CD4-positive, alpha-beta memory T cell (primary cell): ENCODE measurements around the gene CNPPD1. TPM values are rescaled to one million over a fixed set of nuclear protein-coding genes. Genes with fewer than 3 reads are reported as not detected.
A peak's percentile ranks its signal among the peaks of the same experiment; 100 is the strongest.

ENCODE experiments used
- CTCF ChIA-PET: fragments of 350-600 bp; sonication (Branson Sonifier 250); formaldehyde crosslinking; loops from one replicate; lab custom pipeline; 2021; ENCODE audit warnings: inconsistent platforms; ENCODE audit not compliant: partially characterized antibody; lab: Charles Lee
- POLR2A ChIA-PET: fragments of 350-600 bp; sonication (Branson Sonifier 250); formaldehyde crosslinking; loops from one replicate; lab custom pipeline; 2021; ENCODE audit not compliant: partially characterized antibody; lab: Charles Lee
- DNase-seq, 5 donors: peaks; one replicate each; pipeline versions ENCODE4 v3.0.0 to v3.0.0-alpha.2; 2020 to 2022; ENCODE audit warnings: mixed read lengths in 1 of 5
- H3K27ac ChIP-seq: one replicate; pipeline ENCODE4 v1.7.0; 2013; ENCODE audit warnings: low read depth, low read length
- H3K27me3 ChIP-seq: 2 replicates; pipeline ENCODE4 v1.7.0; 2013; ENCODE audit warnings: mild to moderate bottlenecking, low read length, moderate library complexity; ENCODE audit not compliant: insufficient read depth
- H3K36me3 ChIP-seq: 2 replicates; pipeline ENCODE4 v1.7.0; 2013; ENCODE audit warnings: mild to moderate bottlenecking, low read length, moderate library complexity; ENCODE audit not compliant: insufficient read depth
- H3K4me1 ChIP-seq: 2 replicates; pipeline ENCODE4 v1.7.0; 2013; ENCODE audit warnings: mild to moderate bottlenecking, low read length, moderate library complexity; ENCODE audit not compliant: insufficient read depth
- H3K4me3 ChIP-seq, 2 donors: one replicate each; pipeline ENCODE4 v1.7.0; 2013; ENCODE audit warnings: low read length in 2 of 2, mild to moderate bottlenecking in 1 of 2
- H3K9me3 ChIP-seq, 2 donors: one replicate each; pipeline ENCODE4 v1.7.0; 2013; ENCODE audit warnings: low read length in 2 of 2, control low read depth in 1 of 2; ENCODE audit not compliant: control insufficient read depth in 1 of 2
- H3K27ac Mint-ChIP-seq, 7 donors: one replicate each; pipeline ENCODE4 v1.8.0; 2020 to 2021; ENCODE audit warnings: mixed read lengths in 7 of 7, mild to moderate bottlenecking in 6 of 7, inconsistent platforms in 3 of 7, moderate library complexity in 3 of 7
- H3K27me3 Mint-ChIP-seq, 2 donors: one replicate each; pipeline ENCODE4 v1.8.0; 2020 to 2021; ENCODE audit warnings: mixed read lengths in 2 of 2
- H3K36me3 Mint-ChIP-seq, 2 donors: one replicate each; pipeline ENCODE4 v1.8.0; 2020 to 2021; ENCODE audit warnings: mixed read lengths in 2 of 2, inconsistent platforms in 1 of 2, mild to moderate bottlenecking in 1 of 2
- H3K4me1 Mint-ChIP-seq, 4 donors: one replicate each; pipeline ENCODE4 v1.8.0; 2020 to 2021; ENCODE audit warnings: mixed read lengths in 4 of 4, mild to moderate bottlenecking in 1 of 4
- H3K4me3 Mint-ChIP-seq, 8 donors: one replicate each; pipeline ENCODE4 v1.8.0; 2020 to 2021; ENCODE audit warnings: mixed read lengths in 8 of 8, mild to moderate bottlenecking in 7 of 8, moderate library complexity in 6 of 8, inconsistent platforms in 3 of 8
- H3K9me3 Mint-ChIP-seq, 8 donors: one replicate each; pipeline ENCODE4 v1.8.0; 2020 to 2021; ENCODE audit warnings: mixed read lengths in 8 of 8, mild to moderate bottlenecking in 5 of 8, inconsistent platforms in 3 of 8, moderate library complexity in 1 of 8
- intact Hi-C: fragments of 100-400 bp; cut with micrococcal nuclease; formaldehyde crosslinking; loops from one replicate; pipeline ENCODE4 v1.15.1; 2023
- polyA plus RNA-seq, 2 donors: library from polyadenylated mRNA; unstranded; fragments of 300-500 nt; fragmentation: Illumina TruSeq; gene quantifications; one replicate each; pipeline ENCODE4 v1.2.3, GENCODE V29; 2021
- total RNA-seq, 2 experiments: library from RNA; stranded (reverse); gene quantifications; one replicate each; pipeline ENCODE4 v1.2.3, GENCODE V29; 2021

CNPPD1 gene
- total and polyA plus RNA-seq, 4 experiments from 2014 or later, result 76.5 to 83.3 (median 80.7) TPM

- DNase-seq, result no peak
- peaks cover 9 to 27% (median 19%) of the 10 kb centered on the region in 4 donors for H3K4me1 Mint-ChIP-seq
- Histone ChIP-seq H3K36me3 (peaks cover 46% of the 10 kb centered on the region), H3K4me3 (no peak overlapping the region), H3K27me3 (no peaks in the 10 kb centered on the region), H3K4me1 (peaks cover 24% of the 10 kb centered on the region), H3K27ac (no peak overlapping the region), H3K9me3 (no peaks in the 10 kb centered on the region)
- H3K9me3 Mint-ChIP-seq, result peaks cover 0 to 2% (median 0%) of the 10 kb centered on the region in 8 donors
- intact Hi-C loops, result loop anchor here (1.0 to 10.0 kb wide), 4 partner anchors 9 to 165 kb away; partner anchors contain the start of genes ANKZF1, ATG9A, NHEJ1 and SLC23A3
- POLR2A ChIA-PET, result interaction anchor here (0.6 to 15.3 kb wide), 8 partner anchors 9 to 558 kb away, joined by 3 to 424 read pairs (median 56); partner anchors contain the start of genes ANKZF1, ATG9A, CNPPD1 and DNAJB2
- no peaks in the 10 kb centered on the region for H3K27me3 Mint-ChIP-seq
- H3K27ac Mint-ChIP-seq, result peak overlapping the region in 4 of 7 donors; percentile 47 to 80 (median 60)
- peak overlapping the region in 7 of 8 donors; percentile 30 to 85 (median 46) for H3K4me3 Mint-ChIP-seq
- peaks cover 24 to 46% of the 10 kb centered on the region in 2 donors for H3K36me3 Mint-ChIP-seq
- CTCF ChIA-PET, result interaction anchor here (1.0 to 14.5 kb wide), 6 partner anchors 46 to 75 kb away, joined by 3 to 253 read pairs (median 4); partner anchors contain the start of genes CNPPD1, NHEJ1, RETREG2 and SLC23A3
Measured at GRCh38 chr2:219219784-219220532, 43.2 kb upstream of the CNPPD1 start.

DNA sequence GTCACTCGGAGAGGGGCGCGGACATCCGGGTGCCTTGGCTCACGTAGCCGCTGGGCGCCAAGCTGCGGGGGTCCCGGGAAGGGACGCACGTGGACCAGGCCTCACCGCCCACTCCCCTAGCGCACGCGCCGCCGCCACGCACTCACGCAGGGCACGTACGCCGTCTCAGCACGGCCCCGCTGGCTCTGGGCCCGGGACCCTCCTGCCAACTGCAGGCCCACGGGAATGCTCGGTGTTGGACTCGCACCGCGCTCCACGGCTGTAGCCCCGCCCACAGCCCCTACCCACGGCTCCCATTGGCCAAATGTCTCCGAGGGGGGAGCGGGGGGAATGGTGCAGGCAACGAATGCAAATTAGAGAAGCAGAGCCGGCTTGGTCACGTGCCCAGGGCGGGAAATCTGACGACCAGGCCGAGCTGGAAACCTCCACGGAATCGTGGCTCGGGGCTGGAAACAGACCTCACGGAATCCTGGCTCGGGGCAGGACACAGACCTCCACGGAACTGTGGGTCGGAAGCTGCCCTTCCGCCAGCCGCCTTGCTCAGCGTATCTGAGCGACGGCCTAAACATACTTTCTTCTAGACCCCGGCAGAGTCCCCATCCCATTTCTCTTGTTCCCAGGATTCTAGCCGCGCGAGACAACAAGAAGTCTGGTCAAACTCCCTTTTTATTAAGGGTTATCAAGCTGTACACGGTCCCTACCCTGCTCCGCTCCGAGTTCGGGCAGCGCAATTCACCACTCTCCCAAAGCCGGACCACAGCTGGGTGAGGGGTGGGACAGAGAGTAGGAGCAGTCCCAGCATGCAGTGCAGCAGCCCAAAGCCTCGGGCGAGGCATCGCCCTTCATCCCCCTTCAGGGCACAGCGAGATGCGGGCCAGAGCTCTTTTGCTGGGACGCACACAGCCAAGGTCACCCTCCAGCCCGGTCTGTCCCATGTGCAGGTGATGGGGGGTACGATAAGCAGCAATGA, 42.3 kb upstream of the CNPPD1 start, which contains the start of gene ABCB6:
TSS of gene ABCB6 (minus strand) at position 227 of the 970 bp plus-strand sequence. CDS start 285 bp downstream, outside the sequence.
- Mint-ChIP-seq H3K4me1 (peaks cover 8 to 25% (median 19%) of the 10 kb centered on the region in 4 donors), H3K27ac (peak within 1 kb of the TSS; percentile 74 to 96 (median 88)), H3K4me3 (peak within 1 kb of the TSS; percentile 82 to 93 (median 84)), H3K27me3 (no peaks in the 10 kb centered on the region), H3K36me3 (peaks cover 17 to 36% of the 10 kb centered on the region in 2 donors), H3K9me3 (no peaks in the 10 kb centered on the region)
- peaks cover 36% of the 10 kb centered on the region for H3K36me3 ChIP-seq
- DNase-seq, result peak; percentile 81 to 93 (median 83)
- intact Hi-C loops, result loop anchor here (1.0 to 10.0 kb wide), 4 partner anchors 10 to 164 kb away; partner anchors contain the start of genes ANKZF1, ATG9A, NHEJ1 and SLC23A3
- H3K27me3 ChIP-seq, result no peaks in the 10 kb centered on the region
- no peaks in the 10 kb centered on the region for H3K9me3 ChIP-seq
- ChIA-PET POLR2A (interaction anchor here (0.7 to 15.3 kb wide), 13 partner anchors 10 to 76 kb away, joined by 3 to 424 read pairs (median 28); partner anchors contain the start of genes ANKZF1, ATG9A, CNPPD1 and DNAJB2), CTCF (interaction anchor here (0.6 to 14.5 kb wide), 9 partner anchors 8 to 76 kb away, joined by 3 to 253 read pairs (median 3); partner anchors contain the start of genes CNPPD1, GLB1L, NHEJ1 and RETREG2)
- peak within 1 kb of the TSS; percentile 49 to 68 for H3K4me3 ChIP-seq
- peaks cover 24% of the 10 kb centered on the region for H3K4me1 ChIP-seq
- H3K27ac ChIP-seq, result peak within 1 kb of the TSS; percentile 53

DNA sequence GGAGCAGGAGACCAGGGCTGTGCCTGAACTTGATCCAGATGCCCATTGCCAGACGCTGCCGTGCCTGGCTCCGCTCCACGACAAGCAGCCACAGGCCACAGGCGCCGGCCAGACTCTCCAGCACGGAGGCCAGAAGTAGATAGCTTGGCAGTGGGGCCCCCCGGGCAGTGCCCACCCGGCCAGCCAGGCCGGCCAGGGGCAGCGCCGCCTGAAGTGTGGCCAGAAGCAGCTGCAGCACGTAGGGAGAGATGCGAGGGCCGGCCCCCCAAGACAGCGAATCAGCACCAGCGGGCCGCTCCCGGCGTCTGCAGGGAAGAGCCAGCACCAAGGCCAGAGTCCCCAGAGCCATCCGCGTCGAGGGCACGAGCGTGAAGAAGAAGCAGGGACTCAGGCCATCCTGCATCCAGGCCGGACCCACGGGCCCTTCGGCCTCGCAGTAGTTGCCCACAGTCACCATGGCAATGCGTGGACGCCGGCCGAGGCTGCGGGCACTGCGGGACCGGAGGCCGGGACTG, 41.5 kb upstream of the CNPPD1 start:
- H3K9me3 ChIP-seq, result no peaks in the 10 kb centered on the region
- peaks cover 10 to 29% of the 10 kb centered on the region in 2 donors for H3K36me3 Mint-ChIP-seq
- H3K9me3 Mint-ChIP-seq, result no peaks in the 10 kb centered on the region
- no peaks in the 10 kb centered on the region for H3K27me3 Mint-ChIP-seq
- peak overlapping the region; percentile 53 for H3K27ac ChIP-seq
- peak in 3 of 5 donors; percentile 28 to 51 (median 37) for DNase-seq
- POLR2A ChIA-PET, result interaction anchor here (0.7 to 15.3 kb wide), 14 partner anchors 10 to 77 kb away, joined by 3 to 424 read pairs (median 22); partner anchors contain the start of genes ANKZF1, ATG9A, CNPPD1 and DNAJB2
- peaks cover 29% of the 10 kb centered on the region for H3K36me3 ChIP-seq
- peaks cover 8 to 25% (median 19%) of the 10 kb centered on the region in 4 donors for H3K4me1 Mint-ChIP-seq
- peak overlapping the region; percentile 81 to 93 (median 84) for H3K4me3 Mint-ChIP-seq
- intact Hi-C loops, result loop anchor here (2.0 to 10.0 kb wide), 3 partner anchors 47 to 163 kb away; partner anchors contain the start of genes NHEJ1 and SLC23A3
- peaks cover 24% of the 10 kb centered on the region for H3K4me1 ChIP-seq
- H3K4me3 ChIP-seq, result peak overlapping the region; percentile 49 to 68
- CTCF ChIA-PET, result interaction anchor here (1.0 to 14.5 kb wide), 7 partner anchors 9 to 76 kb away, joined by 3 to 253 read pairs (median 4); partner anchors contain the start of genes CNPPD1, GLB1L, NHEJ1 and RETREG2
- peak overlapping the region; percentile 74 to 96 (median 88) for H3K27ac Mint-ChIP-seq
- H3K27me3 ChIP-seq, result no peaks in the 10 kb centered on the region

DNA sequence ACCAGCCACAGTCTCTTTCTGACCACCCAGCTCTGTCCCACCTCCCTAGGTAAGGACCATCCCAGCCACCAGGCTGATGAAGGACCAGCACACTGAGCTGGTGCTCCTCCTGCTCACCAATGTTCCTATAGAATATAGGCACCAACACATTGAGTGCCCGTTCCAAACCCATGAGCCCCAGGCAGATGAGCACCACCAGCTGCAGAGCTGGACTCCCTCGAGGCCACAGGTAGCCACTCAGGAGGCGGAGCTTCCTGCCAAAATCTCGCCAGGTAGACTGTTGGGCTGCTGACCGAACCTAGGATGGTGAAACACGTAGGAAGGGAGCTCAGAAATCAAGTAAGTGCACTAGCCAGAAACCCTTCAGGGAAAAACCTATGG, 39.8 kb upstream of the CNPPD1 start:
- no peaks in the 10 kb centered on the region for H3K27me3 Mint-ChIP-seq
- peaks cover 8 to 26% (median 19%) of the 10 kb centered on the region in 4 donors for H3K4me1 Mint-ChIP-seq
- POLR2A ChIA-PET, result interaction anchor here (0.9 to 15.3 kb wide), 6 partner anchors 13 to 43 kb away, joined by 3 to 424 read pairs (median 42); partner anchors contain the start of genes ANKZF1, ATG9A, CNPPD1 and GLB1L
- no peaks in the 10 kb centered on the region for H3K9me3 ChIP-seq
- intact Hi-C loops, result loop anchor here (10.0 kb wide), 1 partner anchor 162 kb away; no protein-coding TSS in a partner anchor
- H3K27me3 ChIP-seq, result no peaks in the 10 kb centered on the region
- CTCF ChIA-PET, result interaction anchor here (1.1 to 14.5 kb wide), 7 partner anchors 33 to 83 kb away, joined by 3 to 253 read pairs (median 6); partner anchors contain the start of genes CNPPD1, NHEJ1, RETREG2 and SLC23A3
- H3K4me1 ChIP-seq, result peaks cover 24% of the 10 kb centered on the region
- peaks cover 6 to 23% of the 10 kb centered on the region in 2 donors for H3K36me3 Mint-ChIP-seq
- H3K4me3 ChIP-seq, result no peak overlapping the region
- H3K9me3 Mint-ChIP-seq, result peaks cover 0 to 2% (median 0%) of the 10 kb centered on the region in 8 donors
- H3K36me3 ChIP-seq, result peaks cover 14% of the 10 kb centered on the region
- peak overlapping the region in 4 of 7 donors; percentile 36 to 70 (median 42) for H3K27ac Mint-ChIP-seq
- H3K27ac ChIP-seq, result no peak overlapping the region
- peak overlapping the region in 1 of 8 donors; percentile 57 for H3K4me3 Mint-ChIP-seq
- DNase-seq, result no peak

DNA sequence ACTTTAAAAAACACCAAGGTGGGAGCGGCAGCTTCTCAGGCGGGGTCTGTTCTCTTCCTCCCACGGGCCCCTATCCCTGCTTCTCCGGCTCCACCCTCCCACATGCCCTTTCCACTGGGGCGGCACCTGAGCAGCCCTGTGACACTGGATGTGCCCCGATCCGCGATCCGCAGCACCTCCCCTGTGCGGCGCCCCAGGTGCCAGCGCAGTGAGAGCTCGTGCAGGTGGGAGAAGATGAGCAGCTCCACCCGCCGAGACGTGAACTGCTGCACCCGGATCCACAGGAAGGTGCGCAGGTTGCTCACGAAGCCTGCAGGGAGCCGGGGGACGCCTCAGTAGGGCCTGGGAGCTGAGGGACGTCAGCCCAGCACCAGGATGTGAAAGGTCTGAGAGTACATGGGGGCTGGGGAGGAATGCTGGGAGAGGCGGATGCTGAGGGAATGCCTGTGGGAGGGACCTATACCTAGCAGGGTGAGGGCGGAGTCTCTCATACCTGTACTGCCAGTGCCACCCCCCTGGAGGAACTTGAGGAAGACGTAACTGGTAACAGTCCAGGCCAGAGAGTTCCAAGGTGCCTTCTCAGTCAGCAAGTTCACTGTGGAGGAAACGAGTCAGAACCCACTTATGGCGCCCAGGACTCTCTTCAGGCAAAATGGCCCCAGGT, 39.3 kb upstream of the CNPPD1 start:
- Mint-ChIP-seq H3K9me3 (peaks cover 0 to 2% (median 0%) of the 10 kb centered on the region in 8 donors), H3K27ac (peak overlapping the region in 1 of 7 donors; percentile 46), H3K4me3 (no peak overlapping the region), H3K4me1 (peaks cover 12 to 30% (median 22%) of the 10 kb centered on the region in 4 donors), H3K27me3 (no peaks in the 10 kb centered on the region), H3K36me3 (peaks cover 3 to 22% of the 10 kb centered on the region in 2 donors)
- DNase-seq, result no peak
- H3K27me3 ChIP-seq, result no peaks in the 10 kb centered on the region
- CTCF ChIA-PET, result interaction anchor here (1.1 to 14.5 kb wide), 8 partner anchors 34 to 158 kb away, joined by 3 to 253 read pairs (median 5); partner anchors contain the start of genes CNPPD1, NHEJ1, RETREG2 and SLC23A3
- peaks cover 29% of the 10 kb centered on the region for H3K4me1 ChIP-seq
- H3K4me3 ChIP-seq, result no peak overlapping the region
- no peaks in the 10 kb centered on the region for H3K9me3 ChIP-seq
- intact Hi-C loops, result loop anchor here (10.0 kb wide), 1 partner anchor 161 kb away; no protein-coding TSS in a partner anchor
- H3K36me3 ChIP-seq, result peaks cover 11% of the 10 kb centered on the region
- no peak overlapping the region for H3K27ac ChIP-seq
- POLR2A ChIA-PET, result interaction anchor here (0.7 to 15.3 kb wide), 9 partner anchors 9 to 56 kb away, joined by 3 to 424 read pairs (median 5); partner anchors contain the start of genes ANKZF1, ATG9A, CNPPD1 and GLB1L
